ENCODE measurements around the gene TGIF1. TPM values are rescaled to one million over a fixed set of nuclear protein-coding genes. Genes with fewer than 3 reads are reported as not detected.

Gene TGIF1
- total and polyA plus RNA-seq, 9 of the 15 experiments (the other 6 are each of a cell fraction or from before 2014, with no cell fraction given): 16.1 to 77.7 (median 44.6) TPM

DNA sequence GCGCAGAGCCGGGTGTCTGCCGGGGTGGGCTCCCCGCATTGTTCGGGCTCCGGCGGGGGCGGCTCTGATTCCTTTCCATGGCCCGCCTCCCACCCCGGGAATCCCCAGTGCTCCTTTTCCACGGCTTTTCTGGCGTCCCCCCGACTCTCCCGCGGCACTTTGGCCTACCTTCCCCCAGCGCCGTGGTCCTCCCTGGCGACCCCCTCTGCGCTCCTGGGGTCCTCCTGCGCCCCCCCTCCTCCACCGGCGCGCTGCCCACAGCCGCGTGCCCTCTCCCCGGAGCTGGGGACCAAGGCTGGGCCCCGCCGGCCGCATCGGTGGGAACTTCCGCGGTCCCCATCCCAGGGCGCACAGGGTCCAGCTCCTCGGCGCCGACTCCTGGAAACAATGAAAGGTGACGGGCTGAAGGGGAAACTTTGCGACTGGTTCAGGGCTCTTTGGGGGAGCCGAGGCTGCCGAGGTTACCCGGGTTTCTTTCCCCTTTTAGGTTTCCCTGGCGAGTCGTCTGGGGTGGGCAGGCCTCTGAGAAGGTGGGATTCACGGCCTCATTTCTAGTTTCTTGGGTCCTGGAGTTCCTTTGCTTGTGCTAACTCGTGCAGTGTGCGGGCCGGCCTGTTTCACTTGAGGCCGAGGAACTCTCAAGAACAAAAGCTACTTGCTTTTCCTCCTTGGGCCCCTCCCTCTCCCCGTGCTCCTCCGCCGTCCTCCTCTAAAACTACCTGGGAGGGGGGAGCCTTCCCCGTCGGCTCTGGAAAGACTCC lies 2.2 kb downstream of the TGIF1 start (continued):
- TF ChIP-seq KAT7 (CRISPR knock-in tag; IDR thresholded peaks at IDR 0.05; ENCODE audit: borderline replicate concordance) (no peak; the same call in 1 of the 2 replicates), CBX5 (IDR thresholded peaks at IDR 0.05; ENCODE audit: borderline replicate concordance, low read depth) (no peak), MECOM (CRISPR knock-in tag; IDR thresholded peaks at IDR 0.05) (no peak), CBX8 (IDR thresholded peaks at IDR 0.05; ENCODE audit: borderline replicate concordance, extremely low read depth, low read depth, low read length, poor library complexity, severe bottlenecking) (no peak), CBX3 (IDR thresholded peaks at IDR 0.05; ENCODE audit: borderline replicate concordance in 1 of 2, low read length in 2 of 2) (no peak), SMARCC2 (IDR thresholded peaks at IDR 0.05; ENCODE audit: low read depth) (no peak), NFRKB (IDR thresholded peaks at IDR 0.05; ENCODE audit: low read depth) (no peak), ZNF785 (CRISPR knock-in tag; IDR thresholded peaks at IDR 0.05) (no peak), ZSCAN32 (CRISPR knock-in tag; IDR thresholded peaks at IDR 0.05) (no peak), SMARCA4 (IDR thresholded peaks at IDR 0.05) (no peak), SPI1 (IDR thresholded peaks at IDR 0.05; ENCODE audit: borderline replicate concordance, low read depth, low read length) (peak; percentile 2; the same call in 1 of the 2 replicates)
- TF ChIP-seq, protein P1, sequence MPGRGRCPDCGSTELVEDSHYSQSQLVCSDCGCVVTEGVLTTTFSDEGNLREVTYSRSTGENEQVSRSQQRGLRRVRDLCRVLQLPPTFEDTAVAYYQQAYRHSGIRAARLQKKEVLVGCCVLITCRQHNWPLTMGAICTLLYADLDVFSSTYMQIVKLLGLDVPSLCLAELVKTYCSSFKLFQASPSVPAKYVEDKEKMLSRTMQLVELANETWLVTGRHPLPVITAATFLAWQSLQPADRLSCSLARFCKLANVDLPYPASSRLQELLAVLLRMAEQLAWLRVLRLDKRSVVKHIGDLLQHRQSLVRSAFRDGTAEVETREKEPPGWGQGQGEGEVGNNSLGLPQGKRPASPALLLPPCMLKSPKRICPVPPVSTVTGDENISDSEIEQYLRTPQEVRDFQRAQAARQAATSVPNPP (IDR thresholded peaks at IDR 0.05; ENCODE audit: borderline replicate concordance, insufficient read depth, insufficient read length): no peak
- TF ChIP-seq, protein P2, sequence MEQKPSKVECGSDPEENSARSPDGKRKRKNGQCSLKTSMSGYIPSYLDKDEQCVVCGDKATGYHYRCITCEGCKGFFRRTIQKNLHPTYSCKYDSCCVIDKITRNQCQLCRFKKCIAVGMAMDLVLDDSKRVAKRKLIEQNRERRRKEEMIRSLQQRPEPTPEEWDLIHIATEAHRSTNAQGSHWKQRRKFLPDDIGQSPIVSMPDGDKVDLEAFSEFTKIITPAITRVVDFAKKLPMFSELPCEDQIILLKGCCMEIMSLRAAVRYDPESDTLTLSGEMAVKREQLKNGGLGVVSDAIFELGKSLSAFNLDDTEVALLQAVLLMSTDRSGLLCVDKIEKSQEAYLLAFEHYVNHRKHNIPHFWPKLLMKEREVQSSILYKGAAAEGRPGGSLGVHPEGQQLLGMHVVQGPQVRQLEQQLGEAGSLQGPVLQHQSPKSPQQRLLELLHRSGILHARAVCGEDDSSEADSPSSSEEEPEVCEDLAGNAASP (IDR thresholded peaks at IDR 0.05): no peak
- TF ChIP-seq, protein P3, sequence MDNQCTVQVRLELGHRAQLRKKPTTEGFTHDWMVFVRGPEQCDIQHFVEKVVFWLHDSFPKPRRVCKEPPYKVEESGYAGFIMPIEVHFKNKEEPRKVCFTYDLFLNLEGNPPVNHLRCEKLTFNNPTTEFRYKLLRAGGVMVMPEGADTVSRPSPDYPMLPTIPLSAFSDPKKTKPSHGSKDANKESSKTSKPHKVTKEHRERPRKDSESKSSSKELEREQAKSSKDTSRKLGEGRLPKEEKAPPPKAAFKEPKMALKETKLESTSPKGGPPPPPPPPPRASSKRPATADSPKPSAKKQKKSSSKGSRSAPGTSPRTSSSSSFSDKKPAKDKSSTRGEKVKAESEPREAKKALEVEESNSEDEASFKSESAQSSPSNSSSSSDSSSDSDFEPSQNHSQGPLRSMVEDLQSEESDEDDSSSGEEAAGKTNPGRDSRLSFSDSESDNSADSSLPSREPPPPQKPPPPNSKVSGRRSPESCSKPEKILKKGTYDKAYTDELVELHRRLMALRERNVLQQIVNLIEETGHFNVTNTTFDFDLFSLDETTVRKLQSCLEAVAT (IDR thresholded peaks at IDR 0.05): no peak

Measured in K562 (cell line).